ENCODE results near the gene PLEKHA6.
"Not testable (repeated sequence)": the region's sequence is repeated elsewhere in the genome, so short reads cannot be mapped to it uniquely, and the experiment has no call there.

Gene PLEKHA6

GRCh38 chr1:204336421-204337035 is 23.2 kb downstream of the PLEKHA6 start:
- no peak for FAIRE-seq
- DNase-seq (ENCODE audit: low spot score), result no peak

GRCh38 chr1:204335533-204335932 is 24.2 kb downstream of the PLEKHA6 start:
- FAIRE-seq, result no peak
- DNase-seq (ENCODE audit: low spot score), result no peak

- no peak for DNase-seq (ENCODE audit: low spot score)
- no peak for FAIRE-seq
These were observed 24.6 kb downstream of the PLEKHA6 start for GRCh38 chr1:204335085-204335484.

DNA sequence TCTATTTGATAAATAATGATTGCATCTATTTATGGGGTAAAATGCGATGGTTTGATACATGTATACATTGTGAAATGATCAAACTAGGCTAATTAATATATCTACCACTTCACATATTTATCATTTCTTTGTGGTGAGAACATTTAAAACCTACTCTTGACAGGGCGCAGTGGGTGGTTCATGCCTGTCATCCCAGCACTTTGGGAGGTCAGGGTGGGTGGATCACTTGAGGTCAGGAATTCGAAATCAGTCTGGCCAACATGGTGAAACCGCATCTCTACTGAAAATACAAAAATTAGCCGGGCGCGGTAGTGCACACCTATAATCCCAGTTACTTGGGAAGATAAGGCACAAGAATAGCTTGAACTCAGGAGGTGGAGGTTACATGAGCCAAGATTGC is 25.3 kb downstream of the PLEKHA6 start:
- FAIRE-seq (no peak), DNase-seq (ENCODE audit: low spot score) (no peak)

DNA sequence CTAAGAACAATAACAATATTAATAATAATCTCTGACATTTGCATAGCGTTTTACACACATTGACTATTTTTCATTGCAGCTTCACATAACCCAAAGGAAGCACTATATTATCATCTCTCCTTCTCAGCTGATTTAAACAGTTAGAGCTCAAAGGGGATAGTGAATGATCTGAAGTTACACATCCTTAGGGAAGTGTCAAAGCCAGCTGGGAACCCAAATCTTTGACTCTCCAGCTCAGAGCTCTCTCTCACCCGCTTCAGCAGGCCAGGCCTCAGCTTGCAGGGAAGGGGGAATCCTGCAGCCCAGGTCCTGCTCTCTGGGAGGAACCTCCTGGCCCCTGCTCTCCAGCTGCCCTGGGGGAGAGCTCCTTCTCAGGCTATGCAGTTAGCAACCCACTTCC is 26.3 kb downstream of the PLEKHA6 start:
- DNase-seq (ENCODE audit: low spot score) (no peak), FAIRE-seq (no peak)

- FAIRE-seq (no peak), DNase-seq (ENCODE audit: low spot score) (no peak)
These were observed 27.8 kb downstream of the PLEKHA6 start for GRCh38 chr1:204331847-204332487.

GRCh38 chr1:204331275-204331674 is 28.5 kb downstream of the PLEKHA6 start:
- no peak for FAIRE-seq

DNA sequence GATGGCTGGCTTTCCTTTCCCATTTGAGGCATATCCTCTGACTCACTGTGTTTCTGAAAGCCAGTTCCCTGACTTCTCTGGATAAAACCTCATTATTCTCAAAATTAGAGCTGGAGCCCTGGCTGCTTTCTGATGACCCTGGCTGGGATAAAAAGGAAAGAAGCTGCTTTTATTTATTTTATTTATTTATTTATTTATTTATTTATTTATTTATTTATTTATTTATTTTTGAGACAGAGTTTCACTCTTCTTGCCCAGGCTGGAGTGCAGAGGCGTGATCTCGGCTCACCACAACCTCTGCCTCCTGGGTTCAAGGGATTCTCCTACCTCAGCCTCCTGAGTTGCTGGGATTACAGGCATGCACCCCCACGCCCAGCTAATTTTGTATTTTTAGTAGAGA is 31.9 kb downstream of the PLEKHA6 start:
- DNase-seq (ENCODE audit: low spot score); FAIRE-seq: not testable (repeated sequence)

More at GRCh38 chr1:204331275-204331674, 28.5 kb downstream of the PLEKHA6 start:
- DNase-seq (ENCODE audit: low spot score), result no peak

DNA sequence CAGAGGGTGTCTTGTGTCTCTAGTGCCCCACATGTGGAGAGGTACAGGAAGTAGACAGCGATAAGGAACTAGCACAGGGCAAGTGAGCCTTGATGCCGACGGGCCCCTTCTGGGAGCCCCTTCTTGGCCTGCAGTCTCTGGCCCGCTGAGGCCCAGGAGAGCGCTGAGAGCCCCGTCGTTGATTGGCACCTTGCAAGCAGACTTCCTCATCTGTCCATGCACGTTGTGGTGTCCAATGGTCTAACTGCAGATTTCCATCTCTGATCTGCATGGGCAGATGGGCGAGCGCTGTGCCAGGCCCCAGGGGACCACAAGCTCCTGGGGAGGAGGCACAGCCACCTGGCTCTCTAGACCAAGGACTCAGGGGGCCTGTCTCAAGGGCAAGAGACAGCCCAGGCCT is 32.4 kb downstream of the PLEKHA6 start:
- no peak for DNase-seq (ENCODE audit: low spot score)
- no peak for FAIRE-seq

GRCh38 chr1:204326771-204327300 is 32.9 kb downstream of the PLEKHA6 start:
- FAIRE-seq (no peak), DNase-seq (ENCODE audit: low spot score) (no peak)

- DNase-seq (ENCODE audit: low spot score), result no peak
- FAIRE-seq, result no peak
These were observed 33.8 kb downstream of the PLEKHA6 start for GRCh38 chr1:204325944-204326343.

GRCh38 chr1:204323887-204324286 is 35.8 kb downstream of the PLEKHA6 start:
- FAIRE-seq (no peak), DNase-seq (ENCODE audit: low spot score) (peak; percentile 23)

DNA sequence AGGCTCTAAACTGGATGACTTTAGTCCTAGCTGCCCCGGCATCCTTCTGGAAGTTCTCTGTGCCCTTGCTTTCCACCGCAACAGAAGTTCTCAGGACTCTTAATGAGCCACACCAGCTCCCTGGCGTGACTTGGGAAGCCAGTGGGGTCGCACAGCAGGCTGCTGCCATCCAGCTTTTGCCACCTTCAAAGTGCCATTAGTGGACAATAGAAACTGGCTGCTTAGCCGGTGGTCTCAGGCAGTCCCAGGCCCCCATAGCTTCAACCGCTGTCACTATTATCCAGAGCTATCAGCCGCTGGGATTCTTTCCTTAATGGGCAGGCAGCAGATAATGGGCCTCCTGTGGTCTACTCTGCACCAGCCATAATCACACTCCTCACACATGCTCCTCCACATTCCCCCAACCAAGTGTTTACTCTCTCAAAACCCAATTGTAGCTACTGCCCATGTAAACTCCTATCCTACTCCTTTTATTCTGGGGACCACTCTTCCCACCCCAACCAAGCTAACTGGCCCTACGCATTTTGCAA is 37.3 kb downstream of the PLEKHA6 start:
- DNase-seq (ENCODE audit: low spot score), result no peak
- FAIRE-seq, result no peak

GRCh38 chr1:204321665-204322064 is 38.1 kb downstream of the PLEKHA6 start:
- FAIRE-seq, result no peak
- DNase-seq (ENCODE audit: low spot score), result no peak

- DNase-seq (ENCODE audit: low spot score) (no peak), FAIRE-seq (no peak)
These were observed 38.7 kb downstream of the PLEKHA6 start for GRCh38 chr1:204321051-204321450.

- DNase-seq (ENCODE audit: low spot score), result no peak
- no peak for FAIRE-seq
These were observed 39.3 kb downstream of the PLEKHA6 start for GRCh38 chr1:204320382-204320804.

DNA sequence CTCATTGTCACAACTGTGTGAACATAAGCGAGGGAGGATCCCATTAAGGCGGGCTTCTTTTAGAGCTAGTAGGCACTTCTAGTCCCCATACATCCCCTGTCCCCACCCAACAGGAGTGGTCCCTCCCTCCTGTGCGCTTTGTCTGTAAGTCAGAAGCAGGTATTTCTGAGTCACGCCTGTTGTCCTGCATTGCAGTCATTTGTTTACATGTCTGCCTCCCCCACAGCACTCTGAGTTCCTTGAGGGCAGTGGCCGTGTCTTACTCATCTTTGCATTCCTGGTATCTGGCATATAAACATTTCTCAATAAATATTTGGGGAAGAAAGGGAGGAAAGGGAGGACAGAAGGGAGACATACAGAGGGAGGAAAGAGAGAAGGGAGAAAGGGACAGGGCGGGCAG is 40.3 kb downstream of the PLEKHA6 start:
- FAIRE-seq (no peak), DNase-seq (ENCODE audit: low spot score) (peak; percentile 81)

DNA sequence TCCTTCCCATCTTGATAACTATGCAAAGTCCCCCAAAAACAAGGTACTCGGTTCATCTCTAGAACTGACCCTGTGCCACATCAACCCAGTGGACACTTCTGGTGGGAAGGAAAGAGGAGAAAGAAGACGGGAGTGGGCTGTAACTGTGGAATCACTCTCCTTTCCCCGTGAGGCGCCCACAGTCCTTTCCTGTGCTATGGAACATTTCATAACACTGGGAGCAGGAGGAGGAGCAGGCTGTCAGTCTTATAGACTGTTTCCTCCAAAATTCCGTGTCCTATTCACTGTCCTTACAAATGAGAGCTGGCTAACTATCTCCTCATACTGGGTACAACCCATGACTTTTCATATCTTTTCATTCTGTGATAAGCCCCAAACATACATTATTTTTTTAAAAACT is 40.7 kb downstream of the PLEKHA6 start:
- DNase-seq (ENCODE audit: low spot score) (no peak), FAIRE-seq (no peak)

DNA sequence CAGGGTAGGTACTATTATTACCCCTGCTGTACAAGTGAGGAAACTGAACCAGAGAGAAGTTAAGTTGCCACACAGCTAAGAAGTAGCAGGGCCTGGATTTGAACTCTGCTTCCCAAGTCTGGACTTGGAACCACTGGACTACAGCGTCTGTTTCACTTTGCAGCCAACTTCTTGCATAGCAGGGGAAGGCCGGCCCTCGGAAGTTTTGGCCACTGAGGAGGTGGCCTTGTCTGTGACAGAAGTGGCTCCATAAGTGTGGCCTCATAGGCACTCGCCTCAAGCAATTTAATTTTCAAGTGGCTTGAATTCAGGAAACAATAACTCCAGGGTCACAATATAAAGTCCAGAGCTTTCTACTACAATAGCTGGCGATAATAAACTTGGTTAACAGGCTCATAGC is 41.4 kb downstream of the PLEKHA6 start:
- DNase-seq (ENCODE audit: low spot score) (no peak), FAIRE-seq (no peak)

GRCh38 chr1:204317170-204317569 is 42.6 kb downstream of the PLEKHA6 start:
- no peak for FAIRE-seq
- no peak for DNase-seq (ENCODE audit: low spot score)

DNA sequence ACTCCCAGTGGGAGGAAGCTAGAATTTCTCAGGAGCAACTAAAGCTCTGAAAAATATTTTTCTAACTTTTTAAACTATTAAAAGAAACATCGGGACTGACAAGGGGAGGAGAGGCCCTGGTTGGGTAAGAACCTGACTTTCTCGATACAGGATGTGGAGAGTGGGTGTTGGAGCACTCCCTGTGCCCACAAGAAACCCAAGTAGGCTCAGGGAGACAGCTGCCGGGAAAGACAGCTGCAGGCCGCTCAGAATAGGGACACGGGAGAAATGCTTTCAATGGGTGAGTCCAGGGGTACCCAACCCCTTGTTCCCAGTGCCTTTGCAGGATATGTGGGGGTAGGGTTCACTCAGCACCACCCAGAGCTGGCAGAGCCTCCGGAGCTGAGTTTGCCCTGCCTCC is 43.6 kb downstream of the PLEKHA6 start:
- DNase-seq (ENCODE audit: low spot score), result no peak
- FAIRE-seq, result no peak

- FAIRE-seq (no peak), DNase-seq (ENCODE audit: low spot score) (no peak)
These were observed 44.7 kb downstream of the PLEKHA6 start for GRCh38 chr1:204314893-204315658.
